Caco-2 (cell line): ENCODE measurements around the gene MRPS22. TPM values are rescaled to one million over a fixed set of nuclear protein-coding genes. Genes with fewer than 3 reads are reported as not detected.
A peak's percentile ranks its signal among the peaks of the same experiment; 100 is the strongest.

Experiments used
- BruUV-seq: library from RNA; stranded (reverse); fragments of 400-500 nt; replicated peaks from 2 replicates; lab custom pipeline; 2021; lab: Mats Ljungman, UMichigan
- CTCF ChIA-PET: fragments of 300-600 bp; sonication (Branson Sonifier 250); formaldehyde crosslinking; loops from one replicate; lab custom pipeline; 2022; ENCODE audit warnings: antibody characterized with exemption; lab: Charles Lee
- POLR2A ChIA-PET: fragments of 300-600 bp; sonication (Branson Sonifier 250); formaldehyde crosslinking; loops from one replicate; lab custom pipeline; 2022; ENCODE audit warnings: antibody characterized with exemption; lab: Charles Lee
- DNase-seq, 2 experiments: peaks; one replicate each; pipeline versions ENCODE4 v3.0.0 to v3.0.0-alpha.2; 2020 to 2022
- H3K27me3 ChIP-seq: replicated peaks from 2 replicates; pipeline ENCODE4 v1.6.0; 2011; ENCODE audit warnings: low read length; ENCODE audit not compliant: control insufficient read depth, insufficient read depth
- H3K36me3 ChIP-seq: 2 replicates; pipeline ENCODE4 v1.5.1; 2011; ENCODE audit warnings: low read length; ENCODE audit not compliant: control insufficient read depth, insufficient read depth
- H3K4me1 ChIP-seq: fragments of 250-450 bp; sonication (Bioruptor Pico); 2 replicates; pipeline ENCODE4 v1.5.1; 2020; ENCODE audit warnings: mild to moderate bottlenecking
- H3K4me3 ChIP-seq: 2 replicates; pipeline ENCODE4 v1.5.1; 2011; ENCODE audit warnings: low read depth, mild to moderate bottlenecking, control low read depth, low read length
- H3K9me3 ChIP-seq: fragments of 250-450 bp; sonication (Bioruptor Pico); 2 replicates; pipeline ENCODE4 v1.5.1; 2020; ENCODE audit warnings: mild to moderate bottlenecking, moderate library complexity
- H3K27ac Mint-ChIP-seq: one replicate; pipeline ENCODE4 v1.8.0; 2022; ENCODE audit warnings: mixed read lengths; ENCODE audit not compliant: unreplicated experiment
- H3K27me3 Mint-ChIP-seq: one replicate; pipeline ENCODE4 v1.8.0; 2022; ENCODE audit warnings: mixed read lengths; ENCODE audit not compliant: insufficient read depth, unreplicated experiment
- H3K36me3 Mint-ChIP-seq: one replicate; pipeline ENCODE4 v1.8.0; 2022; ENCODE audit warnings: mild to moderate bottlenecking, mixed read lengths; ENCODE audit not compliant: insufficient read depth, unreplicated experiment
- H3K4me1 Mint-ChIP-seq: one replicate; pipeline ENCODE4 v1.8.0; 2022; ENCODE audit warnings: low read depth, mixed read lengths; ENCODE audit not compliant: unreplicated experiment
- H3K4me3 Mint-ChIP-seq: one replicate; pipeline ENCODE4 v1.8.0; 2022; ENCODE audit warnings: mild to moderate bottlenecking, moderate library complexity, mixed read lengths; ENCODE audit not compliant: unreplicated experiment
- H3K9me3 Mint-ChIP-seq: one replicate; pipeline ENCODE4 v1.8.0; 2022; ENCODE audit warnings: mixed read lengths; ENCODE audit not compliant: unreplicated experiment
- intact Hi-C: fragments of 100-400 bp; cut with micrococcal nuclease; formaldehyde crosslinking; loops from one replicate; pipeline ENCODE4 v1.10.0; 2022; ENCODE audit not compliant: unreplicated experiment
- total RNA-seq: library from RNA; stranded (reverse); gene quantifications from 2 replicates; pipeline ENCODE4 v1.2.3, GENCODE V29; 2022
- TF ChIP-seq, protein P1 (sequence below), 2 experiments: fragments of 200-600 bp in 1 of 2; IDR thresholded peaks; 1 replicate in 1 of 2; 2 replicates in 1 of 2; pipeline versions ENCODE4 v1.5.1 to v1.8.0; 2011 to 2022; ENCODE audit warnings: antibody characterized with exemption in 1 of 2, control low read depth in 1 of 2, inconsistent platforms in 1 of 2, low read depth in 1 of 2, low read length in 1 of 2, mild to moderate bottlenecking in 1 of 2, moderate library complexity in 1 of 2; ENCODE audit not compliant: insufficient read depth in 1 of 2, severe bottlenecking in 1 of 2, unreplicated experiment in 1 of 2

MRPS22 gene
- total RNA-seq, 1 experiment from 2014 or later = 63.9 TPM

DNA sequence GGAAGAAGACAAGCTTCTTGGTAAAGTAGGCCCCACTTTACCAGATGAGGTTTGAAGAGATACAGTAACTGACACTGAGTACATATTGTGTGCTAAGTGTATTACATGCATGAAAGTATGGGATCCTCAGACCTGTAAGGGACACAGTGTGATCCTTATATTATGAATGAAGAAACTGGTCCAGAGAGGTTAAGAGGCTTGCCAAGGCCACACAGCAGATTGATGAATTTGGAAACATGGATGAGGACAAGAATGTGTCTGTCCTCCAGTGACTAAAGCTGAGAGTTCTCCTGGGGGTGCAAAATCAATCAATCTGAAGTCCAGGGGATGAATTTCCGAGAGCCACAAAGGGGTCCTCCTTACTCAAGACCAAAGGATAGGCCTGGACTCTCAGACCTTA lies 31.4 kb upstream of the MRPS22 start:
- TF ChIP-seq, protein P1, sequence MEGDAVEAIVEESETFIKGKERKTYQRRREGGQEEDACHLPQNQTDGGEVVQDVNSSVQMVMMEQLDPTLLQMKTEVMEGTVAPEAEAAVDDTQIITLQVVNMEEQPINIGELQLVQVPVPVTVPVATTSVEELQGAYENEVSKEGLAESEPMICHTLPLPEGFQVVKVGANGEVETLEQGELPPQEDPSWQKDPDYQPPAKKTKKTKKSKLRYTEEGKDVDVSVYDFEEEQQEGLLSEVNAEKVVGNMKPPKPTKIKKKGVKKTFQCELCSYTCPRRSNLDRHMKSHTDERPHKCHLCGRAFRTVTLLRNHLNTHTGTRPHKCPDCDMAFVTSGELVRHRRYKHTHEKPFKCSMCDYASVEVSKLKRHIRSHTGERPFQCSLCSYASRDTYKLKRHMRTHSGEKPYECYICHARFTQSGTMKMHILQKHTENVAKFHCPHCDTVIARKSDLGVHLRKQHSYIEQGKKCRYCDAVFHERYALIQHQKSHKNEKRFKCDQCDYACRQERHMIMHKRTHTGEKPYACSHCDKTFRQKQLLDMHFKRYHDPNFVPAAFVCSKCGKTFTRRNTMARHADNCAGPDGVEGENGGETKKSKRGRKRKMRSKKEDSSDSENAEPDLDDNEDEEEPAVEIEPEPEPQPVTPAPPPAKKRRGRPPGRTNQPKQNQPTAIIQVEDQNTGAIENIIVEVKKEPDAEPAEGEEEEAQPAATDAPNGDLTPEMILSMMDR (IDR thresholded peaks at IDR 0.05; ENCODE audit: insufficient read depth in 1 of 2, low read depth in 1 of 2, low read length in 1 of 2, severe bottlenecking in 1 of 2, unreplicated experiment in 1 of 2) = no peak
- Histone ChIP-seq H3K36me3 (no peaks in the 10 kb centered on the region), H3K4me3 (no peak overlapping the region), H3K4me1 (peaks cover 16% of the 10 kb centered on the region), H3K9me3 (no peaks in the 10 kb centered on the region), H3K27me3 (no peaks in the 10 kb centered on the region)
- Mint-ChIP-seq H3K4me1 (peaks cover 17% of the 10 kb centered on the region), H3K4me3 (no peak overlapping the region), H3K36me3 (no peaks in the 10 kb centered on the region), H3K27ac (peak overlapping the region; percentile 74), H3K9me3 (no peaks in the 10 kb centered on the region), H3K27me3 (no peaks in the 10 kb centered on the region)
- ChIA-PET CTCF (no interaction called here), POLR2A (no interaction called here)
- intact Hi-C loops = no loop called here
- no TSS peak for BruUV-seq
- DNase-seq = no peak

DNA sequence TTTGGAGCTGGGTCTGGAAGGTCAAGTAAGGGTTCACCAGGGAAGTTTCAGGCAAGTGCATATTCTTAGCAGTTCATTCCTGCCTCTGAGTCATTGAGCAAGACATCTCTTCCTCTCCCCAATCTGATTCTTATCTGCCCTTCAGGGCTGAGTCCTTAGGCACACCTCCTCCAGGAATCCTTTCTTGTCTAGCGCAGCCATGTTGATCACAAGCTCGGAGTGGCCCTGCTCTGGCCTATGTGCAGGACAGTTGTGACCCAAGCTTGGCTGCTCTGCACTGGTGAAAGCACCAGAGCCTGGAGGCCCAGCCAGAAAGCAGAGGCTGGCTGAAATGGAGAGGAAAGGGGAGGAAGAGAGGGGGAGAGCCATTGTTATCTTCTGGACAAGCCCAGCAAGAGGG lies 30.9 kb upstream of the MRPS22 start:
- Mint-ChIP-seq H3K36me3 (no peaks in the 10 kb centered on the region), H3K27me3 (no peaks in the 10 kb centered on the region), H3K9me3 (no peaks in the 10 kb centered on the region), H3K4me1 (peaks cover 17% of the 10 kb centered on the region), H3K4me3 (no peak overlapping the region), H3K27ac (peak overlapping the region; percentile 74)
- TF ChIP-seq, protein P1 (IDR thresholded peaks at IDR 0.05; ENCODE audit: insufficient read depth in 1 of 2, low read depth in 1 of 2, low read length in 1 of 2, severe bottlenecking in 1 of 2, unreplicated experiment in 1 of 2) = no peak
- no peaks in the 10 kb centered on the region for H3K27me3 ChIP-seq
- DNase-seq = peak; percentile 28 to 63
- ChIA-PET CTCF (interaction anchor here (1.0 kb wide), 1 partner anchor 16 kb away, joined by 5 read pairs; no protein-coding TSS in a partner anchor), POLR2A (no interaction called here)
- no peak overlapping the region for H3K4me3 ChIP-seq
- BruUV-seq = no TSS peak
- peaks cover 16% of the 10 kb centered on the region for H3K4me1 ChIP-seq
- H3K36me3 ChIP-seq = no peaks in the 10 kb centered on the region
- intact Hi-C loops = no loop called here
- no peaks in the 10 kb centered on the region for H3K9me3 ChIP-seq

DNA sequence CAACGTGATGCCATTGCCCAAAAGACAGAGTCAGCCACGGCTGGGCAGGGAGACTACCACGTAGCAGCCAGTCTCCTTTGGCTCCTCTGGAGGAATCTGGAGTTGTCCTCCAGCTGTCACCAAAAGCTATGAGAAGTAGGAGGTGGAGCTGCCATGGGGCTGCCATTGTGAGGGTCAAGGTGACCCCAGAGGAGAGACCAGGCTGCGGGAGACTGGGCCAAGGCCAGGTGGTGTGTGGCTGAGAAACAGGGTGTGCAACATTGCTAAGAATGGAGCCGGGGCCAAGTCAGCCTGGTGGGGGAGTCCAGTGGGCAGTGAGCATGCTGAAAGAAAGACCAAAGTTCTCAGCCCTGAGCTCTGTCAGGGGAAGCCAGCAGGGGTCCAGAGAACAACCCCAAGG lies 29.9 kb upstream of the MRPS22 start:
- H3K9me3 Mint-ChIP-seq = no peaks in the 10 kb centered on the region
- no TSS peak for BruUV-seq
- no peaks in the 10 kb centered on the region for H3K27me3 Mint-ChIP-seq
- DNase-seq = no peak
- H3K4me3 Mint-ChIP-seq = no peak overlapping the region
- Histone ChIP-seq H3K4me1 (peaks cover 16% of the 10 kb centered on the region), H3K36me3 (no peaks in the 10 kb centered on the region), H3K9me3 (no peaks in the 10 kb centered on the region), H3K27me3 (no peaks in the 10 kb centered on the region), H3K4me3 (no peak overlapping the region)
- intact Hi-C loops = no loop called here
- peaks cover 17% of the 10 kb centered on the region for H3K4me1 Mint-ChIP-seq
- no peaks in the 10 kb centered on the region for H3K36me3 Mint-ChIP-seq
- TF ChIP-seq, protein P1 (IDR thresholded peaks at IDR 0.05; ENCODE audit: insufficient read depth in 1 of 2, low read depth in 1 of 2, low read length in 1 of 2, severe bottlenecking in 1 of 2, unreplicated experiment in 1 of 2) = no peak
- ChIA-PET POLR2A (no interaction called here), CTCF (no interaction called here)
- H3K27ac Mint-ChIP-seq = peak overlapping the region; percentile 74
